NOMO-1 (cell line): ENCODE data around the gene PPP1R27.
A peak's percentile ranks its signal among the peaks of the same experiment; 100 is the strongest.

Experiments used
- DNase-seq, 2 experiments: peaks; one replicate each; lab custom pipeline; 2025; ENCODE audit not compliant: unreplicated experiment in 2 of 2; lab: John Stamatoyannopoulos, UW

Gene PPP1R27

GRCh38 chr17:81807210-81807719 is 27.6 kb downstream of the PPP1R27 start:
- DNase-seq: no peak

GRCh38 chr17:81806461-81807209 is 28.2 kb downstream of the PPP1R27 start:
- no peak for DNase-seq

GRCh38 chr17:81805707-81806460 is 29.0 kb downstream of the PPP1R27 start:
- DNase-seq: no peak

- no peak for DNase-seq
These were observed 30.1 kb downstream of the PPP1R27 start for GRCh38 chr17:81804559-81805399.

GRCh38 chr17:81803728-81804558 is 30.9 kb downstream of the PPP1R27 start, which contains the start of gene GCGR:
Gene GCGR (plus strand): TSS chr17:81804150. CDS start chr17:81809019, 4,869 bp downstream.
- no peak for DNase-seq

GRCh38 chr17:81802856-81803643 is 31.8 kb downstream of the PPP1R27 start:
- DNase-seq: no peak

GRCh38 chr17:81802048-81802758 is 32.6 kb downstream of the PPP1R27 start:
- DNase-seq: no peak

- no peak for DNase-seq
These were observed 33.5 kb downstream of the PPP1R27 start for GRCh38 chr17:81801327-81801726.

GRCh38 chr17:81794509-81794908 is 40.3 kb downstream of the PPP1R27 start:
- peak in 1 of 2 experiments; percentile 14 for DNase-seq

GRCh38 chr17:81794074-81794476 is 40.8 kb downstream of the PPP1R27 start:
- DNase-seq: no peak

GRCh38 chr17:81792675-81793615 is 41.9 kb downstream of the PPP1R27 start:
- DNase-seq: no peak
